Karpas-422 (cell line): ENCODE measurements around the gene ECE1. TPM values are rescaled to one million over a fixed set of nuclear protein-coding genes. Genes with fewer than 3 reads are reported as not detected.

Experiments used
- DNase-seq: peaks from one replicate; pipeline ENCODE4 v3.0.0-alpha.2; 2015
- H2AFZ ChIP-seq: fragments of 200-600 bp; sonication (generic); 2 replicates; pipeline ENCODE4 v1.6.1; 2014; ENCODE audit warnings: antibody characterized with exemption, low read length, mixed read lengths
- H3K27ac ChIP-seq: fragments of 200-600 bp; sonication (generic); 2 replicates; pipeline ENCODE4 v1.5.1; 2014; ENCODE audit warnings: mild to moderate bottlenecking, low read length, moderate library complexity
- H3K27me3 ChIP-seq: fragments of 200-600 bp; sonication (generic); 2 replicates; pipeline ENCODE4 v1.6.1; 2014; ENCODE audit warnings: low read length, mixed read lengths
- H3K36me3 ChIP-seq: fragments of 200-600 bp; sonication (generic); 2 replicates; pipeline ENCODE4 v1.6.1; 2014; ENCODE audit warnings: low read length, mixed read lengths; ENCODE audit not compliant: insufficient read depth
- H3K4me1 ChIP-seq: fragments of 200-600 bp; sonication (generic); 2 replicates; pipeline ENCODE4 v1.6.1; 2014; ENCODE audit warnings: mild to moderate bottlenecking, low read length, mixed read lengths
- H3K4me2 ChIP-seq: fragments of 200-600 bp; sonication (generic); 2 replicates; pipeline ENCODE4 v1.6.1; 2014; ENCODE audit warnings: low read length, low read depth, mild to moderate bottlenecking; ENCODE audit not compliant: poor library complexity, severe bottlenecking
- H3K4me3 ChIP-seq: fragments of 200-600 bp; sonication (generic); 2 replicates; pipeline ENCODE4 v1.5.1; 2014; ENCODE audit warnings: mild to moderate bottlenecking, antibody characterized with exemption, low read length, mixed read lengths
- H3K79me2 ChIP-seq: fragments of 200-600 bp; sonication (generic); 2 replicates; pipeline ENCODE4 v1.6.1; 2014; ENCODE audit warnings: mild to moderate bottlenecking, low read length, mixed read lengths
- H3K9ac ChIP-seq: fragments of 200-600 bp; sonication (generic); 2 replicates; pipeline ENCODE4 v1.6.0; 2014; ENCODE audit warnings: low read length
- H3K9me2 ChIP-seq: fragments of 200-600 bp; sonication (generic), shearing (Covaris generic); replicated peaks from 2 replicates; pipeline ENCODE4 v1.6.0; 2014; ENCODE audit warnings: mild to moderate bottlenecking, low read length, moderate library complexity; ENCODE audit not compliant: insufficient read depth
- H3K9me3 ChIP-seq: fragments of 300-700, 200-600 bp; sonication (generic); 2 replicates; pipeline ENCODE4 v1.6.1; 2014; ENCODE audit warnings: low read length, mixed read lengths
- H4K20me1 ChIP-seq: fragments of 200-600 bp; sonication (generic); 2 replicates; pipeline ENCODE4 v1.6.1; 2014; ENCODE audit warnings: mild to moderate bottlenecking, antibody characterized with exemption, low read length, low read depth; ENCODE audit not compliant: insufficient read depth
- total RNA-seq: library from RNA; depleted of rRNA; stranded (reverse); fragments of >200 nt; shearing (Covaris generic); gene quantifications from 2 replicates; pipeline ENCODE4 v1.2.3, GENCODE V29; 2014; ENCODE audit warnings: low replicate concordance

Gene ECE1
- total RNA-seq, 1 experiment from 2014 or later: 59.9 TPM

DNA sequence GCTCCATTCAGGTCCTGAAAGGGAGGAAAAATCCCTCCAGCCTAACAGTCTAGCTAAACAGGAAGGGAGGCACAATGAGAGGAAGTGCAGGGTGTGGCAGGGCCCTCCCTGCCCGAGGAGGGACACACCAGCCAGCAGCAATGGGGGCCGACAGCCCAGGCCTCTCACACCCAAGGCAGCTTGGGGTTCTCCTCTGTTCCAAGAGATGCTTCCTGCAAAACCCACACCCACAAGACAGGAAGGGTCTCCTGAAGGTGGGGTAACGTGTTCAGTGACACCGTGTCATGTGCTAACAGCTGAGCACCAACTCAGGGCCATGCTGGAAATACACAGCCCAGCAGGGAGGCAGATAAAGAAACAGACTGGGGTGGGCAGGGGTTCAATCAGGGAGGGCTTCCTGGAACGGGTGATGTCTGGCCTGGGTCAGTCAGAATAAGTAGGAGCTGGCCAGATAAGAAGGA is 10.2 kb downstream of the ECE1 start:
- 0 out of 2 replicates have a peak overlapping the region, but pooled peaks have one; percentile 24 for H3K27ac ChIP-seq

DNA sequence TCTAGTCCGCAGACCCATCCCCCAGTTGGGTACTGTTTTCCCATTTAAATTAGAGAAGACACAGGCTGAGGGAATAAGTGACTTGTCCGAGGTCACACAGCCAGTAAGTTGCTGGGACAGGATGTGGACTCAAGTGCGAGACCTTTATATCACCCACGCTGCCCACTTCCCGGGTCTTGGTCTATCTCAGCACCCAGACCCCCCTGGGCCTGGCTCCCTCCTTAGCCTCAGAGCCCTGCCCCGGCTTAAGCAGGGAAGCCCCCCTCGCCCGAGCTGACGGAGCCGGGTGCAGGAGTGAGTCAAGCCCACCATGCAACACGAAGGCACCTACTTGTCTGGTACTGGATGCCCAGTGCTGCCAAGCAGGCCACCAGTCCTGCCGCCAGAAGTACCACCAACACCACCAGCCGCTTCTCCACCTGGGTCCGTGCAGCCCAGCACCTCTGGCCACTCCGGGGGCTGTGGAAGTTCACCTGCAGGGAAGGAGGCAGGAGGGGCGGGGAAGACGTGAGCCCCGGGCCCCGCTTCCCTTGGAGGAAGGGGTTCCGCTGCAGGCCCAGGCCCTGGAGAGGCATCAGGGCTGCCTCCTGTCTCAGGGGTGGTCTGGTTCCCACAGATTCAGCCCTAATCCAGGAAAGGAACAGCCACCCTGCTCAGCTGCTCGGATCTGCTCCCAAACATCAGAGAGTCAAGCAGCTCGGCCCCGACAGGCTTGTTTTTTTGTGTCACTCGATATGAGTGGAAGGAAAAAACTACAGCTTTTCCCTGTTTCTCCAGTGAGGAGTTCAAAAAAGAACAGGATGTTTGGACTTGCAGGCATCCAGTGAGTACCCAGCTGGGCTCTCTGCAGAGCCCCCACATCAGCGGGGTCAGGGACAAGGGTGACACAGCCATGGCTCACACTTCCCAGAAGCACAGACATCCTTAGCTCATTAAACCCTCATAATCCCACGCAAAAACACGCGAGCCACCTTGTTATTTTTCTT is 11.1 kb downstream of the ECE1 start:
- Histone ChIP-seq H3K27me3 (no peaks in the 10 kb centered on the region), H3K36me3 (peaks cover 20% of the 10 kb centered on the region; the same call in 1 of the 2 replicates), H3K9me3 (no peaks in the 10 kb centered on the region), H3K9ac (no peak overlapping the region), H3K27ac (no peak overlapping the region), H3K79me2 (peaks cover 16% of the 10 kb centered on the region), H3K4me2 (no peak overlapping the region), H3K4me3 (no peak overlapping the region), H2AFZ (no peak overlapping the region), H4K20me1 (no peaks in the 10 kb centered on the region), H3K4me1 (no peaks in the 10 kb centered on the region), H3K9me2 (no peaks in the 10 kb centered on the region)
- no peak for DNase-seq

More for the DNA sequence above, 10.2 kb downstream of the ECE1 start:
- no peaks in the 10 kb centered on the region for H3K27me3 ChIP-seq
- peaks cover 11% of the 10 kb centered on the region; the same call in 1 of the 2 replicates for H3K36me3 ChIP-seq
- H3K79me2 ChIP-seq: peaks cover 23% of the 10 kb centered on the region
- no peak for DNase-seq
- no peak overlapping the region for H3K4me3 ChIP-seq
- no peak overlapping the region for H3K4me2 ChIP-seq
- H4K20me1 ChIP-seq: 0 out of 2 replicates have a peak, but pooled peaks cover 2% of the 10 kb centered on the region
- no peak overlapping the region for H2AFZ ChIP-seq
- H3K9me2 ChIP-seq: no peaks in the 10 kb centered on the region
- no peaks in the 10 kb centered on the region for H3K9me3 ChIP-seq
- no peak overlapping the region for H3K9ac ChIP-seq
- H3K4me1 ChIP-seq: peaks cover 3% of the 10 kb centered on the region

DNA sequence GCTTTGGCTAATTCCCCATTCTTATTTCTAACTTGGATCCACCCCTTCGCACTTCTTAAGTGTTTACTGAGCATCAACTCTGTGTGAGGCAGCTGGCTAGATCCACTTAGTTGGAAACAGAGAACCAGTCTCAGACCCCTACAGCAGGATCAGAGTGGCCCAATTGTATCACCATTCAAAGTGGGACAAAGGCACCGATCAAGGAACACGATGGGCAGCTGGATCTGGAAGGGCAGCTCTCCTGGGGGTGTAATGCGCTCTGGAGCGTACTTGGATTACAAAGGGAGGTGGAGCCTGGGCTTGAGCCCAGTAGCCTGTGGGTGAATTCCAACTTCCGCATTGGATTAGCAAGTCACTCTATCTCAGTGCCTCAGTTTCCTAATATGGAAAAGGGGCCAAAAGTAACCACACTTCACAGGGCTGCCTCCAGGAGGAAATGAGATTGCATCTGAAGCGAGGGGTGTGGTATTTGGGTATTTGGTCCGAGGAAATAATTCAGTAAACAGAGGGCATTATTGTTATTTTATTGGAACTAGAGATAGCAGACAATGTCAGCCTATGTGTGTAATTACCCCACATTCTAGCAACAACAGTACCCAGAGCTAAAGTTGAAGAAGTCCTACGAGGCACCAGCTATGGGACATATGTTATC is 11.9 kb downstream of the ECE1 start:
- Histone ChIP-seq H3K4me2 (no peak overlapping the region), H3K36me3 (peaks cover 19% of the 10 kb centered on the region; the same call in 1 of the 2 replicates), H2AFZ (no peak overlapping the region), H3K9me3 (no peaks in the 10 kb centered on the region), H3K4me1 (no peaks in the 10 kb centered on the region), H3K27ac (no peak overlapping the region), H4K20me1 (no peaks in the 10 kb centered on the region), H3K9ac (no peak overlapping the region), H3K4me3 (no peak overlapping the region), H3K79me2 (peaks cover 8% of the 10 kb centered on the region), H3K27me3 (no peaks in the 10 kb centered on the region), H3K9me2 (no peaks in the 10 kb centered on the region)
- no peak for DNase-seq

DNA sequence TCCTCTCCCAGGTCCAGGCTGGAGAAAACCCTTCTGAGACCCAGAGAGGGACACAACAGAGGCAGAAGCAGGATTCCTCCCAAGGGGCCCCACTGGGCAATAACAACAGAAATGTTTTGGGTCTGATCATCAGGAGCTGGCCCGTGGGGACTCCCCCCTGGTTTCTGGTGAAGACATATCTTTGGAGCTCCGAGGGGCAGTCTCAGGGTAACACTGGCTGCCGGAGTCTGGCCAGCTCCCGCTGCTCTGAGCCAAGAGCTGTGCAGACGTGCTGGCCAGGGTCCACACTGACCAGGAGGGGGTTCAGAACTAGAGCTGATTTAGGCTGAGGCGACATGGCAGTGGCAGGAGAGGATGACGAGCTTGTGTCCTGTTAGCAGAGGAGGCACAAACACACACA is 13.1 kb downstream of the ECE1 start:
- no peaks in the 10 kb centered on the region for H3K27me3 ChIP-seq
- no peaks in the 10 kb centered on the region for H3K9me3 ChIP-seq
- no peak overlapping the region for H3K27ac ChIP-seq
- peaks cover 8% of the 10 kb centered on the region for H3K79me2 ChIP-seq
- peaks cover 24% of the 10 kb centered on the region; the same call in 1 of the 2 replicates for H3K36me3 ChIP-seq
- no peak overlapping the region for H3K9ac ChIP-seq
- no peak overlapping the region for H3K4me3 ChIP-seq
- DNase-seq: no peak
- no peaks in the 10 kb centered on the region for H3K9me2 ChIP-seq
- H4K20me1 ChIP-seq: no peaks in the 10 kb centered on the region
- H3K4me1 ChIP-seq: no peaks in the 10 kb centered on the region
- H2AFZ ChIP-seq: no peak overlapping the region
- no peak overlapping the region for H3K4me2 ChIP-seq

DNA sequence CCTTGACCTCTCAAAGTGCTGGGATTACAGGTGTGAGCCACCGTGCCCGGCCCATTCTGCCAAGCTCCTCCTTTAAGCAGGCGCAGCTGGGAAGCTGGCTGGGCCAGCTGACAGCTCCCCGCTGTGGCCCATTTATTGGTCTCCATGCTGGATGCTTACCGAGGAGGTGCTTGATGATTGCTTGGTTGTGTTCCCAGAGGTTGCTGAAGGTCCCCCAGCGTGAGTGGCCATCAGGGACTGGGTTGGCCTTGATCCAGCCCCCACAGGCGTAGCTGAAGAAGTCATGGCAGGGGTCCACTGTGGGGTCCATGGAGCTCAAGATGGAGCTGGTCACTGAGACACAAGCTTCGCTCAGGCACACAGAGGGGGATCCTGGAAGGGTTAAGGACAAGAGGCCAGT is 17.7 kb downstream of the ECE1 start:
- Histone ChIP-seq H3K36me3 (peaks cover 40% of the 10 kb centered on the region; the same call in 1 of the 2 replicates), H3K4me2 (no peak overlapping the region), H3K27ac (no peak overlapping the region), H3K79me2 (peaks cover 14% of the 10 kb centered on the region), H2AFZ (no peak overlapping the region), H4K20me1 (no peaks in the 10 kb centered on the region), H3K9me2 (no peaks in the 10 kb centered on the region), H3K4me3 (no peak overlapping the region), H3K4me1 (no peaks in the 10 kb centered on the region), H3K27me3 (no peaks in the 10 kb centered on the region), H3K9me3 (no peaks in the 10 kb centered on the region), H3K9ac (no peak overlapping the region)
- no peak for DNase-seq

DNA sequence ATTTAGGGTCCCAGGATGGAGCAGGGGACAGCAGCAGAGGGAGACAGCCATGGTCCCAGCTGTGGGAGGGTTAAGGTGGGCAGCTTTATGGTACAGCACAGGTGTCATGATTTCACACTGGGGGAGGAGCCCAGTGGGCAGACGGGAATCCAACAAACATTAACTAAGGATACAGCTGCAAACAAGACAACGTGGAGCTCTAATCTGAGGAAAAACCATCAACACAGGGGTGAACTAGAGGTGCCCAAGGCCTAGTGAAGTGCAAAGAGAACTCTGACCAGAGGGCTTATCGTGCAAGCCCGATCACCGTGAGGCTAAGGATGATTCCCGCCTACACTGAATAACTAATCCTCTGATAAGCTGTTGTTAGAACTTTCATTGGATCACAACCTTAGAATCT is 18.7 kb downstream of the ECE1 start:
- Histone ChIP-seq H3K27me3 (no peaks in the 10 kb centered on the region), H3K36me3 (peaks cover 42% of the 10 kb centered on the region; the same call in 1 of the 2 replicates), H3K9me2 (no peaks in the 10 kb centered on the region), H2AFZ (no peak overlapping the region), H3K4me2 (no peak overlapping the region), H3K79me2 (peaks cover 15% of the 10 kb centered on the region), H3K9ac (no peak overlapping the region), H4K20me1 (no peaks in the 10 kb centered on the region), H3K4me3 (no peak overlapping the region), H3K9me3 (no peaks in the 10 kb centered on the region), H3K4me1 (no peaks in the 10 kb centered on the region), H3K27ac (no peak overlapping the region)
- DNase-seq: no peak

DNA sequence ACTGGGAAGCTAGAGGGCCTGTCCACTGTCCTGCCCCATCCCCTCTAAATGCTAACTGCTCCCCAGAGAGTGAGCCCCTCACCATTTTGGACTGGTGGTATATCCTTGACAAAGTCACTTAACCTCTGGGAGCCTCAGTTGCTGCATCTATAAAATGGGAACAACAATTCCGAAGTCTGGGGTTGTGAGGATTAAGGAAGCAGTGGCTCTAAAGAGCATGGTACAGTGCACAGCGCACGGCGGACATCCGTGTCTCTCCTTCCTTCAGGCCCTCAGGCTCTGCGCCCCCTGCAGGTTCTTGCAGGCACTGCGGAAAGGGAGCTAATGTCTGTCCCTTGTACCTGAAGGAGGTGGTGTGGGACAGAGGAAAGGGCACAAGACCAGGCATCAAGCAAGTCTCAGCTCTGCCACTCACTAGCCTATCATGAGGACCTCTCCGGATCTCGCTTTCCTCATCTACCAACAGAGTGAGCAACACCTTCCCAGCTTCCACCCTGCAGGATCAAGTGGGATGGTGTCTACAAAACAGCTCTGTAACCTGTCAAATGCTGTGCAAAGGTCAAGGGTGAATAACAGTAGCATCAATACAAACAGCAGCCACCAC is 20.1 kb downstream of the ECE1 start:
- peaks cover 42% of the 10 kb centered on the region; the same call in 1 of the 2 replicates for H3K36me3 ChIP-seq
- no peak overlapping the region for H3K4me2 ChIP-seq
- no peaks in the 10 kb centered on the region; the same call in 1 of the 2 replicates for H4K20me1 ChIP-seq

More for the DNA sequence above, 20.1 kb downstream of the ECE1 start:
- Histone ChIP-seq H3K9me2 (no peaks in the 10 kb centered on the region), H2AFZ (no peak overlapping the region), H3K27me3 (no peaks in the 10 kb centered on the region), H3K27ac (no peak overlapping the region; the same call in 1 of the 2 replicates), H3K9me3 (no peaks in the 10 kb centered on the region), H3K9ac (no peak overlapping the region), H3K4me1 (no peaks in the 10 kb centered on the region), H3K4me3 (no peak overlapping the region), H3K79me2 (peaks cover 15% of the 10 kb centered on the region)
- peak; percentile 94 for DNase-seq
